BE2C (cell line): ENCODE data around the gene PIP4K2A.

Source experiments
- DNase-seq: peaks from one replicate; pipeline ENCODE4 v3.0.0-alpha.2; 2020
- H3K27me3 ChIP-seq: fragments of 250-450 bp; sonication (Bioruptor Pico); 2 replicates; pipeline ENCODE4 v1.5.1; 2020; ENCODE audit warnings: mild to moderate bottlenecking
- H3K36me3 ChIP-seq: fragments of 250-450 bp; sonication (Bioruptor Pico); 2 replicates; pipeline ENCODE4 v1.5.1; 2020; ENCODE audit warnings: mild to moderate bottlenecking
- H3K4me1 ChIP-seq: fragments of 250-450 bp; sonication (Bioruptor Pico); 2 replicates; pipeline ENCODE4 v1.5.1; 2020
- H3K4me3 ChIP-seq: 2 replicates; pipeline ENCODE4 v1.5.1; 2011; ENCODE audit warnings: low read depth, low read length
- H3K9me3 ChIP-seq: fragments of 250-450 bp; sonication (Bioruptor Pico); 2 replicates; pipeline ENCODE4 v1.5.1; 2020
- TF ChIP-seq, protein P1 (sequence below): IDR thresholded peaks from 2 replicates; pipeline ENCODE4 v1.5.1; 2012; ENCODE audit warnings: mild to moderate bottlenecking, low read depth, low read length

The PIP4K2A gene

DNA sequence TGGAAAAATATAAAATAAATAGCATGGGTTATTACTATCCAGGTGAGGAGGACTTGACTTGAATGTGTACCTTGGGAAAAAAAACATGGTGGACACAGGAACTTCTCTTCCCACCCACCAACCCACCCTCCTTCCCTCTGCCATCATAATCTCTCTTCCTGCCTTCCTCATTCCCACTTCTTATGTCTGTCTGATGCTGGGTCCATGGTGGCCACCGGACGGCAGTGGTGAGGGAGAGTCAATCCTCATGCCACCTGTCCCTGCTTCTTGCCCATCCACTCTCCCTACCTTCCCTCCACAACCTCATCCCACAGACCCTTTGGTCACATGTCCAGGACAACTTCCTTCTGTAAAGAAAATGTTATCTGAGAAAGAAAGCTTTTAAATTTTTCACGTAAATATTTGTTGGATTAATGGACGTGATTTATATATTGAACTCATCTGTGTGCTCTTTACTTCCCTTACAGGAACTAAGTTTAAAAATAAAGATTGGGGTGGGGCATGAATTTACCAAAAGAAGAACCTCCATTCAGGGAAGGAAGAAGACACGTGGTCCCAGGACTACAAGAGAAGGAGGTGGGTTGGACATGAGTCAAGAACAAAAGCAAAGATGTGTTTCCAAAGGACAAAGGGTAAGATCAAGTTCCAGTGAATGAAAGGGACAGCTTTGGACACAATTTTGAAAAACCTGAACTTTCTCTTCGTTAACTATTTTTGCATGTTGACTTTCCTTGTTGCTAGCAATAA, 104.5 kb downstream of the PIP4K2A start:
- H3K27me3 ChIP-seq = no peaks in the 10 kb centered on the region
- peaks cover 3% of the 10 kb centered on the region; the same call in 1 of the 2 replicates for H3K4me1 ChIP-seq

DNA sequence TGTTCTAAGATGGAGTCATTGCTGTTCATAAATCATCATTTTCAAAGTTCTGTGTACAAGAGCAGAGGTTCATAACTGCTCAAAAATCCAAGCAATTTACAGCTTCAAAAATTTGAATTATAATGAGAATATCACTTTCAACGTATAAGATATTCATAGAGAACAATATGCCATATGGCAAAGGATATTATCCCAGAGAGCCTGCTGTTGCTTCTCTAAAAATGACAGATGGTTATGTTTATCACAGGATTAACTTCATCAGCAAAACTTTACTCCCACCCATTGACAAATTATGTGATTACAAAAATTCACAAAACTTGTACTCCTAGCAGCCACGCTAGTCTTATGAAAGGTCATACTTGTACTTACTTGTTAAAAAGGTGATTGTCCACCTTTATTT, 105.1 kb downstream of the PIP4K2A start:
- Histone ChIP-seq H3K36me3 (peaks cover 5% of the 10 kb centered on the region; the same call in 1 of the 2 replicates), H3K4me1 (peaks cover 3% of the 10 kb centered on the region; the same call in 1 of the 2 replicates), H3K4me3 (no peak overlapping the region), H3K9me3 (no peaks in the 10 kb centered on the region), H3K27me3 (no peaks in the 10 kb centered on the region)
- TF ChIP-seq, protein P1, sequence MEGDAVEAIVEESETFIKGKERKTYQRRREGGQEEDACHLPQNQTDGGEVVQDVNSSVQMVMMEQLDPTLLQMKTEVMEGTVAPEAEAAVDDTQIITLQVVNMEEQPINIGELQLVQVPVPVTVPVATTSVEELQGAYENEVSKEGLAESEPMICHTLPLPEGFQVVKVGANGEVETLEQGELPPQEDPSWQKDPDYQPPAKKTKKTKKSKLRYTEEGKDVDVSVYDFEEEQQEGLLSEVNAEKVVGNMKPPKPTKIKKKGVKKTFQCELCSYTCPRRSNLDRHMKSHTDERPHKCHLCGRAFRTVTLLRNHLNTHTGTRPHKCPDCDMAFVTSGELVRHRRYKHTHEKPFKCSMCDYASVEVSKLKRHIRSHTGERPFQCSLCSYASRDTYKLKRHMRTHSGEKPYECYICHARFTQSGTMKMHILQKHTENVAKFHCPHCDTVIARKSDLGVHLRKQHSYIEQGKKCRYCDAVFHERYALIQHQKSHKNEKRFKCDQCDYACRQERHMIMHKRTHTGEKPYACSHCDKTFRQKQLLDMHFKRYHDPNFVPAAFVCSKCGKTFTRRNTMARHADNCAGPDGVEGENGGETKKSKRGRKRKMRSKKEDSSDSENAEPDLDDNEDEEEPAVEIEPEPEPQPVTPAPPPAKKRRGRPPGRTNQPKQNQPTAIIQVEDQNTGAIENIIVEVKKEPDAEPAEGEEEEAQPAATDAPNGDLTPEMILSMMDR = no peak
- no peak for DNase-seq

More for the DNA sequence above, 104.5 kb downstream of the PIP4K2A start:
- no peaks in the 10 kb centered on the region for H3K9me3 ChIP-seq
- no peak overlapping the region for H3K4me3 ChIP-seq
- TF ChIP-seq, protein P1 = 0 out of 2 replicates have a peak, but pooled peaks have one; percentile 7
- H3K36me3 ChIP-seq = peaks cover 5% of the 10 kb centered on the region; the same call in 1 of the 2 replicates
- no peak for DNase-seq

DNA sequence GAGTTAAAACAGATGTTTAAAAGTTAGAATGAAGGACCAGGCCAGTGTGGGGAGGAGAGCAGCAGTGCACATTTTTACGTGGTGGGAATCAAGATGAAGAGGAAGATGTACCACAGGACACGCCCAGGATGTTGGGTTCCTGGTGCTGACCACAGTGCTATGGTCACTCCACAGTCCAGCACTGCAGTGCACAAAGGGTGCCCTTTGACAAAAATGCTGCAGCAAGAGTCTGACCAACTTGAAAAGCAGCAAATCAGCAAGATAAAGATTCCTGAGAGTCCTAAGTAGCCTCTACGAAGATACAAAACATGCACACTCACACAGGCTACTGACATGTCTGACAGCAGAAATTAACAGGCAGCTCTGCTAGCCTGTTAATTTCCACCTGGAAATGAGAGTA, 107.1 kb downstream of the PIP4K2A start:
- TF ChIP-seq, protein P1 = no peak
- H3K4me1 ChIP-seq = peaks cover 3% of the 10 kb centered on the region; the same call in 1 of the 2 replicates
- H3K27me3 ChIP-seq = no peaks in the 10 kb centered on the region
- no peaks in the 10 kb centered on the region for H3K9me3 ChIP-seq
- H3K36me3 ChIP-seq = peaks cover 5% of the 10 kb centered on the region; the same call in 1 of the 2 replicates
- H3K4me3 ChIP-seq = no peak overlapping the region
- no peak for DNase-seq

DNA sequence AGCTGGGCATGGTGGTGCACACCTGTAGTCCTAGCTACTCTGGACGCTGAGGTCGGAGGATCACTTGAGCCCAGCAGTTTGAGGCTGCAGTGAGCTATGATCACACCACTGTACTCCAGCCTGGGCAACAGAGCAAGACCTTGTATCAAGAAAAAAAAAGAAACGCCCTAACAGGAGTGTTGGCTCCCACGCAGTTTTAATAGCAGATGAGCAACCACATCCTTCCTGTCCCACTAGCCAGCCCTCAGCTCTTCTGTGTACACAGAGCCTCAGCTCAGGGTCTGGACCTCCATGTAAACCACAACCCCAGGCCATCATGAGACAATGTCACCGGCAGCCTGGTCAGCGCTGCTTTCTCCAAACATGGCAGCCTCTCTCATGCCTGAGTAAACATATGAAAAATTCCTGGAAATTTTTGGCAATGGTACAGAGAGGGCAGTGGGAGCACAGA, 108.2 kb downstream of the PIP4K2A start:
- DNase-seq = no peak
- H3K4me3 ChIP-seq = no peak overlapping the region
- H3K4me1 ChIP-seq = peaks cover 8% of the 10 kb centered on the region
- H3K27me3 ChIP-seq = no peaks in the 10 kb centered on the region
- TF ChIP-seq, protein P1 = no peak
- H3K36me3 ChIP-seq = peaks cover 5% of the 10 kb centered on the region; the same call in 1 of the 2 replicates
- H3K9me3 ChIP-seq = no peaks in the 10 kb centered on the region

DNA sequence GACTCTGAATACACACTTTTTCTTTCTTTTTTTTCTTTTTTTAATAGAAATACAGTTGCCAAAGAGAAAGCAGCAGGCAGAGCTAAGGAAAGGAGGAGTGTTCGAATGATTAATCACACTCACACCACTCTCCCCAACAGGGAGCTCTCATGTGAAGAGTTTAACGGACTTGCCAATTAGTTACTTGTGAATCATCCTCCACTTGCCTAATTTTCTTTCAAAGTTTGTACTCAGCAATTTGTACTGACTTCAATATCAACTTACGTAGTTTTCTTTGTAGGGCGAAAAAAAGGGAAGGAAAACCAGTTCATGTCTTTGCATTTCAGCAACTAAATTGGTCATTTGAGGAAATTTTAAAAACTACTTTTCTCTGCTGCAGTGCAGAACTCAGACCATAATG, 109.2 kb downstream of the PIP4K2A start:
- no peaks in the 10 kb centered on the region for H3K27me3 ChIP-seq
- no peak overlapping the region for H3K4me3 ChIP-seq
- peaks cover 15% of the 10 kb centered on the region for H3K4me1 ChIP-seq
- TF ChIP-seq, protein P1 = no peak
- no peak for DNase-seq
- peaks cover 5% of the 10 kb centered on the region; the same call in 1 of the 2 replicates for H3K36me3 ChIP-seq
- H3K9me3 ChIP-seq = no peaks in the 10 kb centered on the region
